Measurements from ENCODE around the gene ELOVL1.

Gene ELOVL1

GRCh38 chr1:43325381-43325780 lies 42.4 kb downstream of the ELOVL1 start:
- no peak overlapping the region for H3K4me3 ChIP-seq (replicated peaks; ENCODE audit: insufficient read depth, low read length)
- no peaks in the 10 kb centered on the region for H3K27me3 ChIP-seq (ENCODE audit: insufficient read depth, poor library complexity, severe bottlenecking)
- no peak for DNase-seq (ENCODE audit: low read depth in 1 of 2, low spot score in 1 of 2)
- TF ChIP-seq CTCF (IDR thresholded peaks at IDR 0.05; ENCODE audit: insufficient read depth, low read length) (no peak), REST (IDR thresholded peaks at IDR 0.05; ENCODE audit: insufficient replicate concordance, low read depth) (no peak), GABPA (IDR thresholded peaks at IDR 0.05; ENCODE audit: low read depth) (no peak), POLR2AphosphoS5 (IDR thresholded peaks at IDR 0.05; ENCODE audit: low read depth) (no peak), SPI1 (IDR thresholded peaks at IDR 0.05; ENCODE audit: borderline replicate concordance, low read depth) (no peak)
- H3K27ac ChIP-seq (replicated peaks), result no peak overlapping the region

GRCh38 chr1:43324810-43325209 lies 43.0 kb downstream of the ELOVL1 start:
- no peak overlapping the region for H3K4me3 ChIP-seq (replicated peaks; ENCODE audit: insufficient read depth, low read length)
- H3K27me3 ChIP-seq (ENCODE audit: insufficient read depth, poor library complexity, severe bottlenecking), result no peaks in the 10 kb centered on the region
- no peak for DNase-seq (ENCODE audit: low read depth in 1 of 2, low spot score in 1 of 2)
- TF ChIP-seq REST (IDR thresholded peaks at IDR 0.05; ENCODE audit: insufficient replicate concordance, low read depth) (no peak), SPI1 (IDR thresholded peaks at IDR 0.05; ENCODE audit: borderline replicate concordance, low read depth) (no peak), POLR2AphosphoS5 (IDR thresholded peaks at IDR 0.05; ENCODE audit: low read depth) (no peak), CTCF (IDR thresholded peaks at IDR 0.05; ENCODE audit: insufficient read depth, low read length) (no peak), GABPA (IDR thresholded peaks at IDR 0.05; ENCODE audit: low read depth) (no peak)
- H3K27ac ChIP-seq (replicated peaks), result no peak overlapping the region

GRCh38 chr1:43322506-43322905 lies 45.3 kb downstream of the ELOVL1 start:
- DNase-seq (ENCODE audit: low read depth in 1 of 2, low spot score in 1 of 2), result no peak
- Histone ChIP-seq H3K4me3 (replicated peaks; ENCODE audit: insufficient read depth, low read length) (no peak overlapping the region), H3K27ac (replicated peaks) (no peak overlapping the region), H3K27me3 (ENCODE audit: insufficient read depth, poor library complexity, severe bottlenecking) (no peaks in the 10 kb centered on the region)
- TF ChIP-seq SPI1 (IDR thresholded peaks at IDR 0.05; ENCODE audit: borderline replicate concordance, low read depth) (no peak), REST (IDR thresholded peaks at IDR 0.05; ENCODE audit: insufficient replicate concordance, low read depth) (no peak), CTCF (IDR thresholded peaks at IDR 0.05; ENCODE audit: insufficient read depth, low read length) (no peak), GABPA (IDR thresholded peaks at IDR 0.05; ENCODE audit: low read depth) (no peak), POLR2AphosphoS5 (IDR thresholded peaks at IDR 0.05; ENCODE audit: low read depth) (no peak)
